Ishikawa (cell line): ENCODE results near the gene HYOU1.

Experiments
- FOXM1 ChIP-seq: IDR thresholded peaks from 2 replicates; pipeline ENCODE4 v1.6.1; 2012; ENCODE audit warnings: low read depth, borderline replicate concordance
- MAX ChIP-seq: IDR thresholded peaks from 2 replicates; pipeline ENCODE4 v1.6.1; 2012
- REST ChIP-seq: IDR thresholded peaks from 2 replicates; pipeline ENCODE4 v1.6.1; 2012; ENCODE audit warnings: low read depth, mild to moderate bottlenecking

- TF ChIP-seq MAX, result no peak
- TF ChIP-seq REST, result no peak
- TF ChIP-seq FOXM1, result no peak
Observed at GRCh38 chr11:119046489-119046888, 10.5 kb downstream of the HYOU1 start.
